Esophagus mucosa (tissue), 1 donor: Measurements from ENCODE around the gene SLC30A3. TPM values are rescaled to one million over a fixed set of nuclear protein-coding genes. Genes with fewer than 3 reads are reported as not detected.

Experiments used
- ATAC-seq: fragments of 200-7000 bp; cut with Tn5 transposase; one replicate; pipeline ENCODE4 v1.9.1; 2020
- total RNA-seq: library from RNA; stranded (reverse); gene quantifications from one replicate; pipeline ENCODE4 v1.2.4, GENCODE V29; 2023
- donor health status: DM: yes; HTN: yes; CAD: no.

The SLC30A3 gene
- total RNA-seq, 1 donor from 2014 or later: not detected

DNA sequence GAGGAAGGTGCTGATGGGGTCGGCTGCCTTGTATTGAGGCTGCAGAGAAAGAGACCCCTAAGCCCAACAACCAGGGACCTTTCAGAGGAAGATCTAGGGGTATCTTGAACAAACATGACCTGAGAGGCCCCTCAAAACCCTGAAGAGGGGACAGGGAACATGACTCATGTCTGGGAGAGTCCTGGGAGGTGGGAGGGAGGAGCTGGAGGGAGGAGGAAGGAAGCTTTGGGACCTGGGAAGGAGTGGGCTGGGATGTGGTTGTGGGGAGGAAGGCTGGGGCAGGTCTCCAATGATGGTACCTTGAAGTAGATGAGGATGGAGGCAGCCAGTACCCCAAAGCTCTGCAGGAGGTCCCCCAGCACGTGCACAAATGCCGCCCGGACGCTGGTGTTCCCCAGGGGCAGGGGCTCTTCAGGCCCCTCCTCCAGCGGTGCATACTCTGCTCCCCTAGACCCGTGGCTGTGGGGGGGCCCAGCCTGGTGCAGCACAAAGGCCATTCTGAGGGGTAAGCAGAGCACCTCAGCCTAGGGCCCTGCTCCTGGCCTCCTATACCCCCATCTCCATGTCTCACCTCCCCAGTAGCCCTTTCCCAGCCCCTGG lies 5.9 kb downstream of the SLC30A3 start:
- no peak for ATAC-seq

DNA sequence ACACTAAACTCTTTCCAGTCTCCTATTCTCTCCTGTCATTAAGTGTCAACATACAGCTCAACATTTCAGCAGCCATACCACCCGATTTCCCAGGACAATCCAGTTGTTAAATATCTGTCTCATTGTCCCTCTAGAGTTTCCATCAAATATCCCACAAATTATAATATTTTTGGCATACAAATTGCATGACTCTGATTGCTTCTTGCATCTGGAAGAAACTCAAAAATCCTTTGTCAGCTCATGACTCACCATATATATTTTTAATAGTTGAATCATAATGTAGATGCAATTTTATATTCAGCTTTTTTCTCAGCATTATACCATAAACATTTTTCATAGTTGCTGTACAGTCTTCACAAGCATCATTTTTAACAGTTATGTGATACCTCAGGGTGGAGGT lies 7.2 kb downstream of the SLC30A3 start:
- no peak for ATAC-seq

GRCh38 chr2:27255187-27255586 lies 7.7 kb downstream of the SLC30A3 start:
- no peak for ATAC-seq

DNA sequence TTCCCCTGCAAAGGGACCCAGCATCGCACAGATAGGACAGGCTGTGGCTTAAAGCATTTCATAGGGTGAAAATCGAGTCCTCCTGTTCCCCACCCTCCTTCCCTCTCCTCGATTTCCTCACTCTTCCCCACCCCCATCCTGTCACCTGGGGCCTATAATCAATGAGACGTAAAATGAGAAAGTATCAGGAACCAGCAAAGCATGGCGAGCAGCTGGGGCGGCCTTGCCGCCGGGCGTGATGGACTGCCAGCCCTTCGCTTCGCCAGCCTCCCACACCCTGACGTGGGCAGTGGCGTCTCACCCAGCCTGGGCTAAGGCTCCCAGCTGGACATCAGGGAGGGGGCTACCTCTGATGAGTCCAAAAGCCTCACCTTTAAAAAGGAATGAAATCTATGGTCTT lies 11.1 kb downstream of the SLC30A3 start:
- no peak for ATAC-seq

DNA sequence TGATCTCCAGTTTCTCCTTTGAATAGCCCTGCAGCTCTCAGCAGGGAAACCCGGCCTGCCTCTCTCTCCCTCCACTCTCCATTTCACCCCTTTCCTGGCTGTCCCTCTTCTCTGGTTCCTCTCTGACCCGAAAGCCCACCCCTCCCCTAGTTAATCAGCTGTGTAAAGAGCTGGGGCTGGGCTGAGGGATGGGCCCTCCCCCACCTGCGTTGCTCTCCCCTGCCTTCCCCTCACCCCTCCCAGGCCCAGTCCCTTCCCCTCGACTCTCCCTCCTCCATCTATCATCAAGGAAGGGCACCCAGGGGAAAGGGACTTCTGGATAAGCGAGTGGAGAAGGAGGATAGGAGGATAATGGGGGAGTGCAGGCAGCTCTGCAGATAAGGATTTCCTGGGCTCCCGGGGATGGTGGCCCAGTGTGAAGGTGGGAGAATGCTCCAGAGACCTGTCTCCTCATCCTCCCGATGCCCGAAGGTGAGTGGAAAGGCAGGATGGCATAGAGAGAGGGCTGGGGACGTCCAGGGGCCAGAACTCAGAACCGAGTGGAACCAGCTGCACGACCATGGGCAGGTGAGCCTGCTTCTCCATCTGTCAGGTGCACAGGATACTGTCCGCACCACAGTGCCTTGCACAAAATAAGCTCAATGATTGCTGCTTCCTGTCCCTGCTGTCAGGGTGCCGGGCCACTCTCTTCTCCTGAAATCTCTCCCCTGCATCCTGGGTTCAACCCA lies 12.0 kb downstream of the SLC30A3 start:
- no peak for ATAC-seq

GRCh38 chr2:27249891-27250651 lies 12.8 kb downstream of the SLC30A3 start:
- ATAC-seq: peak; percentile 62

GRCh38 chr2:27249159-27249890 lies 13.5 kb downstream of the SLC30A3 start:
- peak; percentile 29 for ATAC-seq

DNA sequence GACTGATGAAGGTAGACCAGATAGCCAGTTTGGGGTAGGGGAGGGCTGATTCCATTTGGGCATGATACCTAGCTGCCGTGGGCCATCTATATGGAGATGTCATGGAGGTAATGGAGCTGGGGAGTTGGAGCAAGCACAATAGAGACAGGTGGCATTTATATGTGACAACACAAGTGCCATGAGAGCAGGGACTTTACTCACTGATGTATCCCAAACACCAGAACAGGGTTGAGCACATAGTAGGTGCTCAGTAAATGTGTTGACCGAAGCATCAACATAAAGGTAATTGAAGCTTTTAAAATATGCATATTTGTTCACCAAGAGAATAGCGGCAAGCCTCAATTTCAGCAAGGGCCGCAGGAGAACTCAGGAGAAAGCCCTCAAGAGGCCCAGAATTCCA lies 15.0 kb downstream of the SLC30A3 start:
- no peak for ATAC-seq

DNA sequence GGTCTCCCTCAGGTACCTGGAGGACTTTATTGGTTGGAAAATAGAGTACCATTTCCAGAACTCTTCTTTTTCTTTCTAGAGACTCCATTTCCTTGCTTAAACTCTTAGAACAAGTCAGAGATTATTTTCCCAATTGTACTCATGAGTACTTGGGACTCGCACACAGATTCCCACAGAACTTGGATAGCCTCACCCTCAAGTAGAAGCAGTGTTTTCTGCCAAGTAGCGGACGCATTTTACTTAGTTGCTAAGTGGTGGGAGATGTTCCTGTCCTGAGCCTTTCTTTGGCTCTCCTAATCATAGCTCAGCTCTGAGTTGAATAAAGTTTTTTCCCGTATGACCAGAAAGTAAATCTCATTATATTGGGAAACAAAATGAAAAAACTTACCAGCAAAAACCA lies 17.2 kb downstream of the SLC30A3 start:
- ATAC-seq: no peak

GRCh38 chr2:27245116-27245515 lies 17.7 kb downstream of the SLC30A3 start:
- no peak for ATAC-seq

DNA sequence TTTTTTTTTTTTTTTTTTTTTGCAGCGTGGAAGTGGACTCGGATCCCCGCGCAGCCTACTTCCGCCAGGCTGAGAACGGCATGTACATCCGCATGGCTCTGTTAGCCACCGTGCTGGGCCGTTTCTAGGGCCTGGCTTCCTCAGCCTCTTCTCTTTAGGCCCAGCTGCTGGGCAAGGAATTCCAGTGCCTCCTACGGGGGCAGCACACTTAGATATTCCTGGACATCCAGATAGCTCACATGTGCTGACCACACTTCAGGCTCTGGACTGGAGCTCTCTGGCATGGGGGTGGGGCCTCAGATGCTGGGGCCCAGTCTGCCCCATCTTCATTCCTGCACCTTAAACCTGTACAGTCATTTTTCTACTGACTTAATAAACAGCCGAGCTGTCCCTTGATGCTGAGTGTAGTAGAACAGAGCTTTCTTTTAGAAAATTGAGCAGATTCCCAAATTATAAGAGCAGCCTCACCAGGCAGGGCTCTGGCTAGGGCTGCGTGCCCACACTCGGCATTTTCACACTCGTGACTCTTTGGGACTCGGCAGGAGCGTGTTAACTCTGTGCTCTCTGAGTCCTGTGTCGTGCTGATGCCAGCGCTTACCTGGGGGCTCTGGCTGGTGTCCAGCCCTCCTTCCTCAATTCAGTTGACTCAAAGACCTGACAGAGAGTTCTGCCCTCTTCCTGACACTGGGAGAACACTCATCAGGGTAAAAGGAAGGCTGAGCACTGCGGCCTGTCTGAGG lies 19.3 kb downstream of the SLC30A3 start:
- no peak for ATAC-seq

DNA sequence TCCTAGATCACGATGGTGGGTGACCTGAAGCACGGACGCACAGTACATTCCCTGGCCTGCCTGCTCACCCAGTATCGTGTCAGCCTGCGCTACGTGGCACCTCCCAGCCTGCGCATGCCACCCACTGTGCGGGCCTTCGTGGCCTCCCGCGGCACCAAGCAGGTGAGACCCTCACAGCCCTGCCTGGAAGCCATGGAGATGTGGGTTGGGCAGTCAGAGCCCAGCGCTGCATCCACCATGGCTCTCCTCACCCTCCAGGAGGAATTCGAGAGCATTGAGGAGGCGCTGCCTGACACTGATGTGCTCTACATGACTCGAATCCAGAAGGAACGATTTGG lies 20.3 kb downstream of the SLC30A3 start:
- ATAC-seq: no peak

DNA sequence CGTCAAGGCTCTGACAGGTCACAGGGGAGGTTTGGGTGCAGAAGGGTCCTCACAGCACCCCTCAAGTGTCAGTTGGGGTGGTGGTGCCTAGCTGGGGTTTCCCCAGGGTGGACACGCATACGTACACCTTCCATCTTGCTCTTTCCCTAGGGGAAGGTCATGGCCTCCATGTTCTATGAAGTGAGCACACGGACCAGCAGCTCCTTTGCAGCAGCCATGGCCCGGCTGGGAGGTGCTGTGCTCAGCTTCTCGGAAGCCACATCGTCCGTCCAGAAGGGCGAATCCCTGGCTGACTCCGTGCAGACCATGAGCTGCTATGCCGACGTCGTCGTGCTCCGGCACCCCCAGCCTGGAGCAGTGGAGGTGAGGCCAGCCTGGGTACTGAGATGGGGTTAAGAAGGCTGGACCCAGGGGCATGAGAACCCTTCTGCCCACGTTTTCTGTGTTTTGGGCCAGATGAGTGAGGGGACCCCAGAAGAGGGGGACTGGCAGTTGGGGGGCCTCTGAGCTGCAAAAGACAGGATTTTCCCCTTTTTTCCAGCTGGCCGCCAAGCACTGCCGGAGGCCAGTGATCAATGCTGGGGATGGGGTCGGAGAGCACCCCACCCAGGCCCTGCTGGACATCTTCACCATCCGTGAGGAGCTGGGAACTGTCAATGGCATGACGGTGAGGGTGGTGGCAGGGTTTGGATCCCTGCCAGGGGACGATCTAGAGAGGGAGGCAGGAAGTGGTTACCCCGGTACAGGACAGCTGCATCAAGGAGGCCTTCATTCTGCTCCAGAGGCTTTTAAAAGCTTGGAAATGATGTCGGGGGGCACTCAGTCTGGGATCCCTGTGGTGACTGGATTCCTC lies 20.9 kb downstream of the SLC30A3 start:
- ATAC-seq: no peak

DNA sequence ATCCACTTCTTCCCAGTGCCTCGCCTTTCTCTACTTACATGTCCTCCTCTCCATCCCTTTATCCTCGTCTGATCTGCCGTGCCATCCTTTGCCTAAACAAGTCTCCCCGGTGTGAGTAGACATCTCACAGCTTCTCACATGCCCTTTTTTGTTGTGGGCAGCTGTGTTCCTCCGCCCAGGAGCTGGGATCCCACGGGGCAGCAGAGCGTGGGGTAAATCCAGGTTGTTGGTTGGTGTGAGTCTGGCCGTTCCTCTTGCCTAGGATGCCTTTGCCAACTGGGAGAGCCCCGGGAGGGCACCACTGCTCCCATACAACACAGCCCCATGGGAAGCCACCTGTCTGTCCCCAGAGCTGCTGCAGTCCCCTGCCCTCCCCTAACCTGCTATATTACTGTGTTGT lies 22.4 kb downstream of the SLC30A3 start:
- no peak for ATAC-seq

DNA sequence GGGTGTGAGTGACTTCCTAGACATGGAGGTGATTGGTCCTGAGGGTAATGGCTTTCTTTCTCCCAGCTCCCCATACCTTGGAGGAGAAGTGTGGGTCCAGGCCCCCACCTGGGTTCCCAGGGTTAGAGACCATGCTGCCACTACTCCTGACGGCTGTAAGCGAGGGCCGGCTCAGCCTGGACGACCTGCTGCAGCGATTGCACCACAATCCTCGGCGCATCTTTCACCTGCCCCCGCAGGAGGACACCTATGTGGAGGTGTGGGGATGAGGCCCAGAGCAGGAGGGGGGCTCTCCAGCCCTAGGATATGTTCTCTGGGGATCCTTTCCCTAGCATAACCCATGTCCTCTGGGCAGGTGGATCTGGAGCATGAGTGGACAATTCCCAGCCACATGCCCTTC lies 23.9 kb downstream of the SLC30A3 start:
- no peak for ATAC-seq

DNA sequence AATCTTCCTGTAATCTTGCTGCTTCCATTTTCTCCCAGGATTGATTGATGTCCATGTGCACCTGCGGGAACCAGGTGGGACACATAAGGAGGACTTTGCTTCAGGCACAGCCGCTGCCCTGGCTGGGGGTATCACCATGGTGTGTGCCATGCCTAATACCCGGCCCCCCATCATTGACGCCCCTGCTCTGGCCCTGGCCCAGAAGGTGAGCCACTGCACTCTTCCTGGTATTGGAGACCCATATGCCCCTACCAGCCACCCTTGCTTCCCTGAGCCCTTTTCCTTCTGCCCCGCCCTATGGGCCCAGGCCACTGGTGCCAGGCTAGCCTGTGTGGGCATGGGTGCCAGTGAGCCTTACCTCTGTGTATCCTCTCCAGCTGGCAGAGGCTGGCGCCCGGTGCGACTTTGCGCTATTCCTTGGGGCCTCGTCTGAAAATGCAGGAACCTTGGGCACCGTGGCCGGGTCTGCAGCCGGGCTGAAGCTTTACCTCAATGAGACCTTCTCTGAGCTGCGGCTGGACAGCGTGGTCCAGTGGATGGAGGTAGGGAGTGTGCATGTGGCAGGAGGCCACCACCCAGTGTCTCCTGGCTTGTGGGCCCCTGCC lies 25.4 kb downstream of the SLC30A3 start:
- ATAC-seq: no peak

GRCh38 chr2:27236626-27237025 lies 26.2 kb downstream of the SLC30A3 start:
- ATAC-seq: no peak

DNA sequence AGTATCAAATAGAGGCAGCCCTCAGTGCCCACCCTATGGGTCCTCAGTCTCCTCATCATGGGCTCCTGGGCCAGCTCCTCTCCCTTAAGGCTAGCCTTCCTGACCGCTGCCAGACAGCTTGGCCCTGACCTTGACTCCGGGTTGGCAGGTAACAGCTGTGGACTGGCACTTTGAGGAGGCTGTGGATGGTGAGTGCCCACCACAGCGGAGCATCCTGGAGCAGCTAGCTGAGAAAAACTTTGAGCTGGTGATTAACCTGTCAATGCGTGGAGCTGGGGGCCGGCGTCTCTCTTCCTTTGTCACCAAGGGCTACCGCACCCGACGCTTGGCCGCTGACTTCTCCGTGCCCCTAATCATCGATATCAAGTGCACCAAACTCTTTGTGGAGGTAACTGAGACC lies 26.7 kb downstream of the SLC30A3 start:
- ATAC-seq: no peak

- ATAC-seq: no peak
These were observed 29.5 kb downstream of the SLC30A3 start for GRCh38 chr2:27233341-27233740.

GRCh38 chr2:27231921-27232320 lies 30.9 kb downstream of the SLC30A3 start:
- ATAC-seq: no peak

- no peak for ATAC-seq
These were observed 35.3 kb downstream of the SLC30A3 start for GRCh38 chr2:27227501-27227900.
